ENCODE results near the gene DDR2. TPM values are rescaled to one million over a fixed set of nuclear protein-coding genes. Genes with fewer than 3 reads are reported as not detected.

Gene DDR2
- total RNA-seq, 1 donor from 2014 or later: 1.1 TPM

DNA sequence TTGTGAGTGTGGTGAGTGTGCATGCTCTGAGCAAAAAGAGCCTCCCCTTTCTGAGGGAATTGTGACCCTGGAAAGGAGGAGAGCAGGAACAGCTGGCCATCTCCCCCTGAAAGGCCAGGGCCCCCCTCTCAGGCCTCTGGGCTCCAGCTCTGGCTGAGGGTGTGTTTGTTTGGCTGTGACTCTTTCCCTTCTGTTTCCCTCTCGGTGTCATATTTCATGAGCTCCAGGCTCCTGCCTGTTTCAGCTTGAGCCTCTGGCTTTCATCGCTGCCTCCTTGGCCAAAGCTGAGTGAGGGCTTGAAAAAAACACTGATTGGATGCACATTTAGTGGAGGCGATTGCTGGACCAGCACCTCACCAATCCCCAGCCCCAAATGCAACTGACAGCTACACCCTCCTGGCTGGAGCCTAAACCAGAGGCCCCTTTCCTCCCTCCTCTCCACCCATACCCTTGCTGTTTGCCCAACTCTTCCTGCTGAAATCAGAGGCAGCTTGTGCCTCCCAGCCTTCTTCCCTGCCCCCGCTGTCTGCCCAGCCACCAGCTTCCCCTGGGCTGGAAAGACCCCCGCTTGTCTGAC is 64.1 kb downstream of the DDR2 start:
- DNase-seq (ENCODE audit: low spot score): no peak
- Mint-ChIP-seq H3K9me3 (no peaks in the 10 kb centered on the region), H3K4me1 (ENCODE audit: low read depth) (no peaks in the 10 kb centered on the region), H3K4me3 (ENCODE audit: low read depth) (no peak overlapping the region), H3K36me3 (ENCODE audit: low read depth) (no peaks in the 10 kb centered on the region), H3K27me3 (ENCODE audit: low read depth) (peaks cover 12% of the 10 kb centered on the region), H3K27ac (no peak overlapping the region)
- intact Hi-C loops (cut with micrococcal nuclease): no loop called here

DNA sequence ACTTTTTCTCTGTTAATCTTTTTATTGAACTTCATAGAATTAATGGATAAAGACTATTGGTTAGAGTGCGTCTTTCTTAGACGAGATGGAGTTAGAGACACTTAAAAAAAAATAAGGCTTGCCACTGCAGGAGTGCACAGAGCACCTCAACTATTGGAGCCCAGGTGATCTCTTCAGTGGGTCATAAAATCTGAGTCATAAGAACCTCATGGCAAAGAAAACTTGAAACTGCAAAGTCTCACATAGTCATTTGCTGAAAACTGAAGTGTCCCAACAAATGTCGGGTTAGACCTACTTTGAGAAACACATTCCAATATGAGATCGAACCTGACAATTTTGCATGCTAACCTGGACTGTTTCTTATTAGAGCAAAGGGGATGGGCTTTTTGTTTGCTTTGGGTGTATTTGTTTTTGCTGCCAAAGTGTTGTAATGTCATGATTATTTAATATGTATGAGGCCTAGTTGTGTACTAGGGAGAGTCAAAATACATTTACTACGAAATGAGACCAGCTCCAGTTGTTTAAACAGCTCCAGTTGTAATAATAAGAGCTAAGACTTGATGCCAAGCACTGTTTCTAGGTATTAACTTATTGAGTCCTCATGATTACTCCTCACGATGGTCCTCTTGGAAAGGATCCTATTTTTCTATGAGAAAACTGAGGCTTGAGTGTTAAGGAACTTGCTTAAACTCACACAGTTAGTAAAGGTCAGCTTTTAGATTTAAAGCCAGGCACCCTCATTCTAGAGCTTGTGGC is 65.1 kb downstream of the DDR2 start:
- DNase-seq (ENCODE audit: low spot score): no peak
- intact Hi-C loops (cut with micrococcal nuclease): no loop called here
- Mint-ChIP-seq H3K36me3 (ENCODE audit: low read depth) (no peaks in the 10 kb centered on the region), H3K4me3 (ENCODE audit: low read depth) (no peak overlapping the region), H3K27ac (no peak overlapping the region), H3K27me3 (ENCODE audit: low read depth) (peaks cover 12% of the 10 kb centered on the region), H3K4me1 (ENCODE audit: low read depth) (no peaks in the 10 kb centered on the region), H3K9me3 (no peaks in the 10 kb centered on the region)

DNA sequence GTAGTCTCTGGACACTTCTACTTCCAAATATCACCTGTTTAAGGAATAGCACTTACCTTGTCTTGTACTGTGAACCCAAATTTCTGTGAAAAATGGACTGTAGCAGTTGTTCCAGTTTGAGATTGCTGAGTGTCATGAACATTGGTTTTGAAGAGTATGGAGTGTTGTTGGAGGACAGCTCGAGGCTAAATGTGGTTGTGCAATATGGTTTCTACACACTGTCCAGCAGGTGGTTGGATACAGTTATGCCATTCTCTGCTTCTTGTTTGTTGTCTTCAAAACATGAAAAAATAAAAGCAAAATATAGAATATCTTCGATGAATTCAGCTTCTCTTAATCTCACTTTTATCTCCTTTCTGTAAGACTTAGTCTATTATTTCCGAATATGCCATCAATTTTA is 67.1 kb downstream of the DDR2 start:
- intact Hi-C loops (cut with micrococcal nuclease): no loop called here
- Mint-ChIP-seq H3K9me3 (no peaks in the 10 kb centered on the region), H3K27ac (no peak overlapping the region), H3K27me3 (ENCODE audit: low read depth) (peaks cover 3% of the 10 kb centered on the region), H3K4me1 (ENCODE audit: low read depth) (no peaks in the 10 kb centered on the region), H3K36me3 (ENCODE audit: low read depth) (no peaks in the 10 kb centered on the region), H3K4me3 (ENCODE audit: low read depth) (no peak overlapping the region)
- DNase-seq (ENCODE audit: low spot score): no peak

DNA sequence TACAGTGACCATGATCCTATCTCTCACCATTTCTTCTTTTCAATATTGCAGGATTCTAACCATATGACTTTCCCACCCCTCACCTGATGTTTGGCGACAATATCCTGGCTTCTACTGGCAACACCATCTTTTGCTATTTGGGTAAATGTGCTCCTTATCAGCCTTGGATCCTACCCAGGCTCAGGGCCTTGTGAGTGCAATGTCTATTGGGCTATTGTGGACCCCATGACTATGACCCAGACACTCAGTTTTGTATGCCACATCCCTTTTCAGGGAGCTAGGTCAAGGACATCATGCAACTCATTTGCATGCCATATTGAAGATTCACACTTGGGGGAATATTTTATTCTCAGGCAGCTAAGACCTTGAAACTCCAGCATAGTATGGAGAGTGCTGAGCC is 67.9 kb downstream of the DDR2 start:
- Mint-ChIP-seq H3K36me3 (ENCODE audit: low read depth) (no peaks in the 10 kb centered on the region), H3K27ac (no peak overlapping the region), H3K9me3 (no peaks in the 10 kb centered on the region), H3K4me1 (ENCODE audit: low read depth) (no peaks in the 10 kb centered on the region), H3K27me3 (ENCODE audit: low read depth) (peaks cover 2% of the 10 kb centered on the region), H3K4me3 (ENCODE audit: low read depth) (no peak overlapping the region)
- intact Hi-C loops (cut with micrococcal nuclease): loop anchor here (2.0 kb wide), 1 partner anchor 17 kb away; no protein-coding TSS in a partner anchor
- no peak for DNase-seq (ENCODE audit: low spot score)

DNA sequence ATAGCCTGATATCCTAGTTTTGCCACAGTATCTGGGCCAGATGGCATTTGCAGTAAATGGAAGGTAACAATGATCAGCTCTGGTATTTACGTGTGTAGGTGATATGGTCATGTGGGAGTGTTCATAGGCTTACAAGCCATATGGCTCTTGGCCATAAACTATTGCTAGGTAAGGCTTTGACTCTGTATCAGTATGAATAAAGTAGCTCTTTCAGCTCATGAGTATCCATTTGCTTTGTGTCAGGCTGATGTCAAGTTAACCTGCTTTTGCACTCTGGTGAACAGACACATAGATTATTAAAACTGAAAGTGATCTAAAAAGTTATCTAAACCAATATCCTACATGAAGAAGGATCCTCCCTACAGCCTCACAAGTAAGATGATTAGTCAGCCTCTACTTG is 69.0 kb downstream of the DDR2 start:
- H3K4me1 Mint-ChIP-seq (ENCODE audit: low read depth): no peaks in the 10 kb centered on the region
- peaks cover 2% of the 10 kb centered on the region for H3K27me3 Mint-ChIP-seq (ENCODE audit: low read depth)
- H3K4me3 Mint-ChIP-seq (ENCODE audit: low read depth): no peak overlapping the region
- H3K36me3 Mint-ChIP-seq (ENCODE audit: low read depth): no peaks in the 10 kb centered on the region
- H3K27ac Mint-ChIP-seq: no peak overlapping the region
- H3K9me3 Mint-ChIP-seq: no peaks in the 10 kb centered on the region
- intact Hi-C loops (cut with micrococcal nuclease): loop anchor here (2.0 kb wide), 1 partner anchor 16 kb away; no protein-coding TSS in a partner anchor
- DNase-seq (ENCODE audit: low spot score): no peak

DNA sequence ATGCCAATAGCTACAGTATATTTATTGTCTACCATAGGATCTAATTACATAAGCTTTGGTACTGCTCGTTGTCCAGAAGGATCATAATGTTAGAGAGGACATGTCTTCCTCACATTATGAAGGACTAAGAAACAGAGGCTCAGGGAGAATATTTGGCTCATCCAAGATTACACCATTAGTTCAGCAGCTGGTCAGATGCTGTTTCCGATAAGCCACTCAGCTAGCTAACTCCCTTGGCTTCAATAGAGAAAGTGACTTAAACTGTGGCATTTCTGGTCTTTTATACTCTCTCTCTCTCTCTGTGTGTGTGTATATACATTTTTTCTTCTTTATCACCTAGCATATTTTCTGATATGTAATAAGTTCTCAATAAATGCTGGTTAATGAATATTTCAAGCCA is 70.4 kb downstream of the DDR2 start:
- H3K27ac Mint-ChIP-seq: no peak overlapping the region
- H3K36me3 Mint-ChIP-seq (ENCODE audit: low read depth): no peaks in the 10 kb centered on the region
- no peaks in the 10 kb centered on the region for H3K9me3 Mint-ChIP-seq
- no peaks in the 10 kb centered on the region for H3K27me3 Mint-ChIP-seq (ENCODE audit: low read depth)
- DNase-seq (ENCODE audit: low spot score): no peak
- no peaks in the 10 kb centered on the region for H3K4me1 Mint-ChIP-seq (ENCODE audit: low read depth)
- intact Hi-C loops (cut with micrococcal nuclease): no loop called here
- no peak overlapping the region for H3K4me3 Mint-ChIP-seq (ENCODE audit: low read depth)

DNA sequence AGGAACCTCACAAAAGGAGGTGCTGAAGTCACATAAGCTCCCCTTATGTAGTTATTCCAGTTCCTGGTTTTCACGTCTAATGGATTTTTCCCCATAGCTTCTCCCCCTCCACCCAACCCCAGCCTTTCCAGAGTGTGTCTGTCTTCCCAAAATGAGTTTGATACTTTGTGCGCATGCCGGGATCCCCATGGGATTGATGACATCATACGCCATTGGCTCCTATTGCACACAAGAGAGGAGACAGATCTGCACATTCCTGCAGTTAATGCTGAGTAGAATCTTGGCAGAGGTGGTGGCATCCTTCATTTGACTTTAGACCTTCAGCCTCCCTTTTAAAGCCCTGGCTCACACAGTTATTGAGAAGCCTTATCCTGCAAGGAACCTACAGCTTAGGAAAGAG is 71.4 kb downstream of the DDR2 start:
- Mint-ChIP-seq H3K27me3 (ENCODE audit: low read depth) (no peaks in the 10 kb centered on the region), H3K36me3 (ENCODE audit: low read depth) (no peaks in the 10 kb centered on the region), H3K9me3 (no peaks in the 10 kb centered on the region), H3K4me1 (ENCODE audit: low read depth) (peaks cover under 1% of the 10 kb centered on the region), H3K4me3 (ENCODE audit: low read depth) (no peak overlapping the region), H3K27ac (no peak overlapping the region)
- intact Hi-C loops (cut with micrococcal nuclease): no loop called here
- no peak for DNase-seq (ENCODE audit: low spot score)

DNA sequence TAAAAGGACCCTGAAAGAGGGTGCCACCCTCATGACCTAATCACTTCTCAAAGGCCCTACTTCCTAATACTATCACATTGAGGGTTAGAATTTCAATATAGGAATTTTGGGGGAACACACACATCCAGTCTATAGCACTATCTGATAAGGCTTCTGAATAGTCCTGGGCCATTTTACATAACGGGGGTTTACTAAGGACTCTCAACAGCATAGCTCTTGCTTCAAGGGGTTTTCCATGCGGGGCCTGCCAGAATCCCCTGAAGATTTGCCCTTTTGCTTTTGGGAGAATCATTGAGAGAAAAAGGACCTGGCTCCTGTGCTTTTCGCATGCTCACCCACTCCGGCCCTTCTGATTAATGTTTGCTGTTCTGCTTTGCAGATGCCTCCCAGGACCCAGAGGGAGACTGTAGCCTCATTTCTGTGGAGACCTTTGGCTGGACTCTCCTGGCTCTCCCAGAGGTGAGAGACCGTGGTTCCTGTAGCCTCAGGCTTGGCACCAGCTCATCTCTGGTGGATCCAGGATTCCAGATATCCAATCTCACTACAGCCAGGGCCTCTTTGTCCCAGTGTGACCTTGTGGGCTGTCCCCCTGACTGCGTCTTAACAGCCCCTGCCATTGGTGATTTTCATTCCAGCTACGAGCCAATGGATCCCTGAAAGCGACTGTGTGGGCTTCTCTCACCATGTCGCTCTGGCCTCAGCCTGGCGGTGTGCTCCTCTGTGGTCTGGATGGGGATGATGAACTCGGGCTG is 72.6 kb downstream of the DDR2 start:
- H3K27me3 Mint-ChIP-seq (ENCODE audit: low read depth): no peaks in the 10 kb centered on the region
- no peaks in the 10 kb centered on the region for H3K9me3 Mint-ChIP-seq
- H3K27ac Mint-ChIP-seq: no peak overlapping the region
- H3K4me3 Mint-ChIP-seq (ENCODE audit: low read depth): no peak overlapping the region
- H3K4me1 Mint-ChIP-seq (ENCODE audit: low read depth): peaks cover 6% of the 10 kb centered on the region
- H3K36me3 Mint-ChIP-seq (ENCODE audit: low read depth): no peaks in the 10 kb centered on the region
- DNase-seq (ENCODE audit: low spot score): no peak
- intact Hi-C loops (cut with micrococcal nuclease): no loop called here

DNA sequence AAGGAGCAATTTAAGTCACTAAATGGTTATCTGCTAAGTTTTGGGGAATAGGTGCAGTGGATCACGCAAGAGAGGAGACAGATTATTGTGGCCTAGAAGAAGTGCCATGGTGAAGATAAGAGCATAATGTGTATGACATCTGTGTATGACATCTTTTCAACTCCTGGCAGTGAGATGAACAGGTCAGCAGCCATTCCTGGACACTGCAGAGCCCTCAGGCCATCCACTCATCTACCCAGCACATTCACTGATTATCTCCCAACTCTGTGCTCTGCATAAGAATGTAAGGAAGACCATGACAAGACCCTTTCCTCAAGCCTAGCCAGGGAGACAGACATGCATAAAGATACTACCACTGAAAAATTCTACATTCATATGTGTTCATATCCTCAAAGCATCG is 73.7 kb downstream of the DDR2 start:
- Mint-ChIP-seq H3K4me3 (ENCODE audit: low read depth) (no peak overlapping the region), H3K4me1 (ENCODE audit: low read depth) (peaks cover 8% of the 10 kb centered on the region), H3K27ac (no peak overlapping the region), H3K36me3 (ENCODE audit: low read depth) (no peaks in the 10 kb centered on the region), H3K9me3 (no peaks in the 10 kb centered on the region), H3K27me3 (ENCODE audit: low read depth) (no peaks in the 10 kb centered on the region)
- intact Hi-C loops (cut with micrococcal nuclease): no loop called here
- no peak for DNase-seq (ENCODE audit: low spot score)

DNA sequence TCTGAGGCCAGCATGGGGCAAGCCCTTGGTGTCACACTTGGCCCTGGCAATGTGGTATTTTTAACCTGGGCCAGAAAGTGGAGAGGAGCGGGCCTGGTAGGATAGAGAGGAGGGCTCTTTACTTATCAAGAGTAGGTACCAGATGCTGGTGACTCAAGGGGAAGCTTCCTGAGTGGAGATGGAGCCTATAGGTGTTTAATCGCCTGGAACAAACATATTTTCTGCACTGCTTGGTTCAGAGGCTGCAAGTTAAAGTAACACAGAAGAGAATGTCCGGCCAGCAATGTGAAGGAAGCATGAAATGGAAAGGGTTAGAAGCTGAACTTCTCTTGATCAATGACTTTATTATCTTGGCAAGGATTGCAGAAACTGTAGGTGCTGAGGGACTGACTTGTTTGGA is 74.3 kb downstream of the DDR2 start:
- Mint-ChIP-seq H3K27ac (no peak overlapping the region), H3K27me3 (ENCODE audit: low read depth) (no peaks in the 10 kb centered on the region), H3K4me1 (ENCODE audit: low read depth) (peaks cover 8% of the 10 kb centered on the region), H3K36me3 (ENCODE audit: low read depth) (no peaks in the 10 kb centered on the region), H3K4me3 (ENCODE audit: low read depth) (no peak overlapping the region), H3K9me3 (no peaks in the 10 kb centered on the region)
- DNase-seq (ENCODE audit: low spot score): no peak
- intact Hi-C loops (cut with micrococcal nuclease): no loop called here

DNA sequence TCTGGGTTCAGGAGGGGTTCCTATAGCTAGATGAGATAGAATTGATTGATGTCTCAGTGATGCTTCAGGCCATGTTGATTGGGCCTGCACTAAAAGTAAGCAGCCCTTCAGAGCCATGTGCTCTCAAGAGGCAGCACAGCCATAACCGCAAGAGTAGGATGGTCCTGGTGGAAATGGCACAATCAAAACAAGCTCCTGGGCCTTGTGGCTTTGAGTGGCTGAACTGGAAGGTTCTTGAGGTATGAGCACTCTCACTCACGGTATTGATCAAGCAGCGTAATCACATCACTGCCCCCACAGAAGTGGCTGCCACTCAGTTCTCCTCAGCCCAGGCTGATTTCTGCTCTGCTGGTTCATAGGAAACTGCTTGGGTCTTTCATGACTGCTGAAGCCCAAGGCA is 76.0 kb downstream of the DDR2 start:
- H3K4me1 Mint-ChIP-seq (ENCODE audit: low read depth): peaks cover 8% of the 10 kb centered on the region
- H3K27ac Mint-ChIP-seq: no peak overlapping the region
- intact Hi-C loops (cut with micrococcal nuclease): no loop called here
- DNase-seq (ENCODE audit: low spot score): no peak
- no peak overlapping the region for H3K4me3 Mint-ChIP-seq (ENCODE audit: low read depth)
- H3K27me3 Mint-ChIP-seq (ENCODE audit: low read depth): no peaks in the 10 kb centered on the region
- H3K36me3 Mint-ChIP-seq (ENCODE audit: low read depth): no peaks in the 10 kb centered on the region
- no peaks in the 10 kb centered on the region for H3K9me3 Mint-ChIP-seq

DNA sequence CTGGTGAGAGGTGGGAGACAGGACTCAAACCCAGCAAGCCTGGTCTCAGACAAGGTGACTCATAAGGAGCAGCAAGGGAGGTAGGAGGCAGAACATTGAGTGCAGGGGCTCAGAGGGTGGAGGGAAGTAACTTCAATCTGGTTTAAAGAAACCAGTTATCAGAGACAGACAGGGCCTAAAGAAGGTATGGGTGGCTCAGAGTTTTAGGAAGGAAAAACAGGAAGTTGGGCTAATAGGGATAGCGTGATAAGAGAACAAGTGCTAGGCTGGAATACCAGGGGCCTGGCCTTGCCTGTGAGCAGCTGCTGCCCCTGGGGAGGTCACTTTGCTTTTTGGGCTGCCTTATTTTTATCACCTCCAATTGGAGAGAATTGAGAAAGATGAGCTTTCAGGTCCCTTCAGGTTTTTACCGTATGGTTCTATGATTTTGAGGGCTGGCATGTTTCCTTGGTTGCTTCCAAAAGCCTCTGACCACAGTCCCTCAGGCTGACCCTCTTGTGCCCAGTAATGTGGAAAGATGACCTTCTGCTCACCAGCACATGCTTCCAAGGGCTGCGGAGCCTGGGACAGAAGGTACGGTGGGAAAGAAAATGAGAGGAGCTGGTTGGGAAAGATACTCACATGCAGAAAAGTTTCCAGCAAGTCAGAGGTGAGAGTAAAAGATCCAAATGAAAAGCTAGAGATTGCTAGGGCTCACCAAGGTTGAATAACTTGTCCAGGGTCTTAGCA is 77.0 kb downstream of the DDR2 start:
- Mint-ChIP-seq H3K36me3 (ENCODE audit: low read depth) (no peaks in the 10 kb centered on the region), H3K4me1 (ENCODE audit: low read depth) (peaks cover 8% of the 10 kb centered on the region), H3K9me3 (no peaks in the 10 kb centered on the region), H3K4me3 (ENCODE audit: low read depth) (no peak overlapping the region), H3K27me3 (ENCODE audit: low read depth) (peaks cover 3% of the 10 kb centered on the region), H3K27ac (no peak overlapping the region)
- intact Hi-C loops (cut with micrococcal nuclease): no loop called here
- no peak for DNase-seq (ENCODE audit: low spot score)

DNA sequence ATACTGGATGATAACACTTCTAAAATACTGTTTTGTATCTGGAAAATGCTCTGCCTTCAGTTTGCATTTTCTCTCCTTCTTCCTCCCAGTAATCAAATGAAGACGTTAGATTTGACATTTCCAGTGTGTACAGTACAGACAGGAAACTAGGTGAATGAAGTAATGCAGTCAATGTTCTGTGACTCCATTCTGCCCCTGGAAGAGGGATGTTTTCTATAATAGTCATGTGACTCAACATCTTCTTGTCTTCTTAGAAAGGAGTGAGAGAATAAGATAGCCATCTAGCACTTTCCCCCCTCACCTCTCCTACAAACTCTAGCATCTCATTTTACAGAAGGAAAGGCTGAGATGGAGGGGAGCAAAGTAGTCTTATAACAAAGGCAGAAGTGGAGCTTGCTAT is 77.6 kb downstream of the DDR2 start:
- peaks cover 6% of the 10 kb centered on the region for H3K27me3 Mint-ChIP-seq (ENCODE audit: low read depth)

More for the DNA sequence above, 77.6 kb downstream of the DDR2 start:
- Mint-ChIP-seq H3K4me1 (ENCODE audit: low read depth) (peaks cover 9% of the 10 kb centered on the region), H3K9me3 (no peaks in the 10 kb centered on the region), H3K4me3 (ENCODE audit: low read depth) (no peak overlapping the region), H3K36me3 (ENCODE audit: low read depth) (no peaks in the 10 kb centered on the region), H3K27ac (no peak overlapping the region)
- DNase-seq (ENCODE audit: low spot score): no peak
- intact Hi-C loops (cut with micrococcal nuclease): no loop called here
